GM13977 (cell line): Measurements from ENCODE around the gene PROCR.
"Not testable (repeated sequence)": the region's sequence is repeated elsewhere in the genome, so short reads cannot be mapped to it uniquely, and the experiment has no call there.

Source experiments
- DNase-seq: peaks from one replicate; pipeline ENCODE4 v3.0.0; 2012; ENCODE audit warnings: low spot score
- in situ Hi-C: fragments of 300-500 bp; cut with MboI; formaldehyde crosslinking; loops from one replicate; pipeline ENCODE4 v1.12.0; 2022; ENCODE audit warnings: low sequenced_read_pairs, low pct_unique_long_range_greater_than_20kb, mixed read lengths, inconsistent platforms; ENCODE audit not compliant: unreplicated experiment
- TF ChIP-seq, protein P1 (sequence below): IDR thresholded peaks from 2 replicates; pipeline ENCODE4 v1.5.1; 2012; ENCODE audit warnings: mild to moderate bottlenecking, control low read depth; ENCODE audit not compliant: insufficient read depth; ENCODE audit errors: extremely low read depth, missing control alignments

PROCR gene

DNA sequence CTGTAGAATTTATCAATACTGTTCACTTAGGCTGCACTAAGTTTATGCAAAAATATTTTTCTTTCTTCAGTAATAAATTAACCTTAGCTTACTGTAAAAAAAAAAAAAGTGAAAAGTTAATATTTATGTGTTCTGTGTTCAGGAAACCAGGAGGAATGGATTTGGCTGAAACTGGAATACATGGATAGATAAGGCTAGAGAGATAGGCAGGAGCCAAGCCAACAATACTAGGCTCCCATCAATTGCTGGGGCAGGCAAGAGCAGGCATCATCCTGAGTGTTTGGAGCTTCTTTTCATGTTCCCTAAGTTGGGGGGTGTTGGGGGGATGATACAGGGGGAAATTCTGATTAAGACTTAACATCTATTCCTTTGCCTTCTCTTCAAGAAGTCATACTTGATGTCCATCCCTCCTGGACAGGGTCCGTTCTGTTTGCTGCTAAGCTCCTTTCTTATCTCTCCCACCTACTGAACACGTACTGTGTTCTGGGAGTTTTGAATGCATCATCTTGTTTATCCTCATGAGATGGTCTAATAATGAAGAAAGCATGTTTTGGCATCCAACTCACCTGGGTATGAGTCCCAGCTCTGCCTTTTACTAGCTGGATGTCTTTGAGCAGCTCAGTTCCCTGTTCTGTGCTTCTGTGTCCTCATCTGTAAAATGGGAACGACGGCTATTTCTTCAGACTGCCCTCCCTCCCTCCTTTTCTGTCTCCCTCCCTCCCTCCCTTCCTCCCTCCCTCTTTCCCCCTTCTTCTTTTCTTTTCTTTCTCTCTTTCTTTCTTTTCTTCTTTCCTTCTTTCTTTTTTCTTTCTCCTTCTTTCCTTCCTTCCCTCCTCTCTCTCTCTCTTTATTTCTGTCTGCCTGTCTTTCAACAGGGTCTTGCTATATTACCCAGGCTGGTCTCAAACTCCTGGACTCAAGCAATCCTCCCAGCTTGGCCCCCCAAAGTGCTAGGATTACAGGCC, 6.4 kb upstream of the PROCR start:
- in situ Hi-C loops: no loop called here
- no peak for DNase-seq
- TF ChIP-seq, protein P1, sequence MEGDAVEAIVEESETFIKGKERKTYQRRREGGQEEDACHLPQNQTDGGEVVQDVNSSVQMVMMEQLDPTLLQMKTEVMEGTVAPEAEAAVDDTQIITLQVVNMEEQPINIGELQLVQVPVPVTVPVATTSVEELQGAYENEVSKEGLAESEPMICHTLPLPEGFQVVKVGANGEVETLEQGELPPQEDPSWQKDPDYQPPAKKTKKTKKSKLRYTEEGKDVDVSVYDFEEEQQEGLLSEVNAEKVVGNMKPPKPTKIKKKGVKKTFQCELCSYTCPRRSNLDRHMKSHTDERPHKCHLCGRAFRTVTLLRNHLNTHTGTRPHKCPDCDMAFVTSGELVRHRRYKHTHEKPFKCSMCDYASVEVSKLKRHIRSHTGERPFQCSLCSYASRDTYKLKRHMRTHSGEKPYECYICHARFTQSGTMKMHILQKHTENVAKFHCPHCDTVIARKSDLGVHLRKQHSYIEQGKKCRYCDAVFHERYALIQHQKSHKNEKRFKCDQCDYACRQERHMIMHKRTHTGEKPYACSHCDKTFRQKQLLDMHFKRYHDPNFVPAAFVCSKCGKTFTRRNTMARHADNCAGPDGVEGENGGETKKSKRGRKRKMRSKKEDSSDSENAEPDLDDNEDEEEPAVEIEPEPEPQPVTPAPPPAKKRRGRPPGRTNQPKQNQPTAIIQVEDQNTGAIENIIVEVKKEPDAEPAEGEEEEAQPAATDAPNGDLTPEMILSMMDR: no peak

DNA sequence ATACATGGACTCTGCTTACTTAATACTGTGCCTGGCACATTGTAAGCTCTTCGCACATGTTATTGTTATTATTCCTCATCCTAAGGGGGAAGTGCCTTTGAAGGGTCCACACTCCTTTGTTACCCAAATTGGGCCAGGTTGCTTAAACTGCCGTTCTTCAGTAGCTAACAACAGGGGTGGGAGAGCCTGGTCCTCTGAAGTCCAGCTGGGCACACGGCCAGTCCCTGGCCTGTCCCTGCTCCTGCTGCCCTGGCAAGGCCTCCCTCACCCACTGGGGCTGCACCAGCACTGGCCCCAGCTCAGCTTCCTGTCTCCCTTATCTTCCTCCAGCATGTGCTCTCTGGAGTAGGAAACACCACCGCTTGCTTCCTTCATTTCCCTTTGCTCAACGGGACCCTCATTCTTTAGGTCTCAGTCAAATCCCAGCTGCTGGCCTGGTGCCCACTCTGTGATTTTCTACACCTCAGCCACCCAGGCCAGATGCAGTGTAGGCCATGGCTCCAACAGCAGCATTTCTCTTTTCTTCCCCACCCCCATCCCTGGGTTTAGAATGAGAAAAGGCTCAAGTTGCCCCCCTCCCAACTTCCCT, 5.5 kb upstream of the PROCR start:
- no peak for DNase-seq
- in situ Hi-C loops: no loop called here

DNA sequence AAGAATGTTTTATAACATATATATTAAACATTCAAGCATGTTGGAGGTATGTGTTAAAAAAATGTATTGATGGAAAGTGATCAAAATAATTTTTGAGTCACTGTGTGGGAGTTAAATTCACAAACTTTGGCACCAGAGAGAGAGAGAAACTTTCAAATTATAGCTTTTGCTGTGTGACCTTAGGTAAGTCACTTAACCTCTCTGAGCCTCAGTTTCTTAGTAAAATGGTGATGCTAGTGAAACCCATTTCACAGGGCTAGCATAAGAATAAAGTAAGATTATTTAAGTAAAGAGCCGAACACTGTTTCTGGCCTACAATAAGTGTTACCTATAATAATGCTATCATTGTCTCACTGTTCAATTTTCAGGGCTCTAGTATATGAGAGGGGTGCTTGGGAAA, 4.1 kb upstream of the PROCR start:
- TF ChIP-seq, protein P1: no peak
- no peak for DNase-seq
- in situ Hi-C loops: no loop called here

More for the DNA sequence above, 5.5 kb upstream of the PROCR start:
- TF ChIP-seq, protein P1: no peak

- DNase-seq, in situ Hi-C loops: not testable (repeated sequence)
These were observed 3.0 kb upstream of the PROCR start for GRCh38 chr20:35168701-35169409.

DNA sequence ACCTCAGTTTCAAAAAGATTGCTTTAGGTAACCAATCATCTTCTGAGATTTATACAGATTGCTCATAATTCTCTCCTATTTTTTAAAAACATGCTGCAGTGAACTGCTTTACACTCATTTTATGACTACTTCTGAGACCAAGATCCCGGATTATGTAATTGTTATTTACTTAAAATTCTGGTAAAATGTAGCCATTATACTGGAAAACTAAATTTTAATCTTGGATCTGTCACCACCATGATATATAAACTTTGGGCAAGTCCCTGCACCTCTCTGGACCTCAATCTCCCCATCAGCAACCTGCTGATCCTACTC, 477 bp upstream of the PROCR start:
- in situ Hi-C loops: no loop called here
- TF ChIP-seq, protein P1: no peak

GRCh38 chr20:35172434-35172806, 548 bp downstream of the PROCR start:
- no peak for DNase-seq
- TF ChIP-seq, protein P1: no peak
- in situ Hi-C loops: no loop called here

More for the DNA sequence above, 477 bp upstream of the PROCR start:
- no peak for DNase-seq
